SK-N-DZ (cell line): ENCODE results near the gene CSF3R. TPM values are rescaled to one million over a fixed set of nuclear protein-coding genes. Genes with fewer than 3 reads are reported as not detected.

Experiments
- DNase-seq: peaks from one replicate; pipeline ENCODE4 v3.0.0-alpha.2; 2015; ENCODE audit warnings: low spot score
- polyA plus RNA-seq, 2 experiments: library from polyadenylated mRNA; depleted of rRNA; stranded (reverse); fragments of >200 nt; gene quantifications; 2 replicates each; pipeline ENCODE4 v1.2.3, GENCODE V29; 2014

Gene CSF3R
- polyA plus RNA-seq (2014; cell fraction: cytosol; rRNA removed) = 1.3 and 2.0 TPM in 2 replicates
- polyA plus RNA-seq (2014; cell fraction: nucleus; rRNA removed) = 0.37 and 1.6 TPM in 2 replicates

DNA sequence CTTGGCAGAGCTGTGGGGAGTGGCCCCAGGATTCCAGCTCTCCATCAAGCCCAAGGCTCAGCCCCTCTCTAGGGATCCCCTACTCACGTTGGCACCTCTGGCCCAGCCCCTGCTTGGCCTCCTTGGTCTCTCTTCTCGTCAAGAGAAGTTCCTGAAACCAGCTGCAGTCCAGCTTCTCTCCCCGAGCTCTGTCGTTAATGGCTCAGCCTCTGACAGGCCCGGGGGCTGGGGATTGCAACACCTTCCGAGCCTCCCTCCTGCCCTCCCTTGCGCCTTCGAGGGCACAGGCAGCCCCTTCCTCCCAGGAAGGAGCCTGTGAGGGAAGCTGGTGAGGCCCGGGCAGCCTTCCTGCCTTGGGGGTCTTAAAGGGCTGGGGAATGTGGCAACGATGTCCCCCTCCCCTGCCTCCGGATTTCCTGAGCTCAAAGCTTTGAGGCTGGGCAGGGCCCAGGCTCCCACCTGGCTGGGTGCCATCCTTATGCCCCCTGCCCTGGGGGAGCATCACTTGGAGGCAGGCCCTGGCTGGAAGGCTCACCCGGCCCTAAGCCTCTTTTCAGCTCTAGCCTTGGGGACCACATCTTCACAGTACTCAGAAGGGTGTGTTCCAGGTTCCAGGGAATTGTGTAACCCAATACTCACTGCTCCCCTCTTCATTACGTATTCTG, at the start of gene CSF3R:
CSF3R (minus strand) TSS at position 190 of the 665 bp plus-strand sequence. CDS start 3,417 bp downstream, outside the sequence.
- DNase-seq = no peak

DNA sequence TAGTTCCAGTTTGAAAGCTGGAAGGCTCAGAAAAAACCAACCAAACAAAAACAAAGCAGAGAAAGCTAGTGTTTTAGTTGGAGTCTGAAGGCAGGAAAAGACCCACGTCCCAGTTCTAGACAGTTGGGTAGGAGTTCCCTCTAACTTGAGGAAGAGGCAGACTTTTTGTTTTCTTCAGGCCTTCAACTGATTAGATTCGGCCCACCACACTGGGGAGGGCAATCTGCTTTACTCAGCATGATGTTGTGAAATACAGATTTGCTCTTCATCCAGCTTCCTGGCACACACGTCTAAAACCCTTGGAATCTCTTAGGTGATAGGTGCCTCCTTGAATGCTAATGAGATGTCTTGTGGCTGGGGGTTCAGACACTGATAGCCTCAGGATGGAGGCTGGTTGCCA, 49.1 kb upstream of the CSF3R start:
- DNase-seq = no peak

DNA sequence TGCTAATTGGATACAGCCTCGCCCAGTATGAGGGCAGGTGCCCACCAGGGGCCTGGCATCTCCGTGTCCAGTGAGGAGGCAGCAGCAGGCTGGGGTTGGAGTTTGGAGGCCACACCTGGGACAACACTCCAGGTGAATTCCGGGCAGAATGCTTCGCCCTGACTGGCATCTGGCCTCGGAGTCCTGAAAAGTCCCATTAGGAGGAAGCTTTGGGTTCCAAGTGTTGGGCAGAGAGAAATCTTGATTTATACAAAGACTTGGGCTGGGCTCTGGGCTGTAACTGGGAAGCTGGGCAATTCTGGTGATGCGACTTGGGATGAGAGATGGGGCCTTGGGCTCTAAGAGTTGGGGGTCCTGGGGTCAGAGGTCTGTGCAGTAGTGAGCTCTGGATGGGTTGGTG, 48.1 kb upstream of the CSF3R start:
- DNase-seq = no peak

DNA sequence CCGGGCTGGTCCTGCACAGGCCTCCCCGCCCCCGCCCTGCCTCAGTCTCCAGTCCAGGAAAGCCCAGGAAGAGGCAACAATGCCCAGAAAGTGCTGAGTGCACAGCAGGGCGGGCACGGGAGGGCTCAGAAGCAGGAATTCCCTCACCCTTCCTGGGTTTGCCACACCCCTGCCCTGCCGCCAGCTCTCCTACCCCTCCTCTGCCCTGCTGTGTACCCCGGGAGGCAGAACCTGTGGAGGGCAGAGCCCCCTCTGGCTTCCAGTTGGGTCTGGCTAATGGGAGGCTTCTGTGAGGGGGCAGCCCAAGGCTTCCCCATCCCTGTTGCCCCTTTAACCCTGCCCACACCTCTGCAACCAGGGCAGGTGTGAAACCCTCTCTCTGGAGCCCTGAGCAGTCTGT, 47.5 kb upstream of the CSF3R start:
- no peak for DNase-seq

DNA sequence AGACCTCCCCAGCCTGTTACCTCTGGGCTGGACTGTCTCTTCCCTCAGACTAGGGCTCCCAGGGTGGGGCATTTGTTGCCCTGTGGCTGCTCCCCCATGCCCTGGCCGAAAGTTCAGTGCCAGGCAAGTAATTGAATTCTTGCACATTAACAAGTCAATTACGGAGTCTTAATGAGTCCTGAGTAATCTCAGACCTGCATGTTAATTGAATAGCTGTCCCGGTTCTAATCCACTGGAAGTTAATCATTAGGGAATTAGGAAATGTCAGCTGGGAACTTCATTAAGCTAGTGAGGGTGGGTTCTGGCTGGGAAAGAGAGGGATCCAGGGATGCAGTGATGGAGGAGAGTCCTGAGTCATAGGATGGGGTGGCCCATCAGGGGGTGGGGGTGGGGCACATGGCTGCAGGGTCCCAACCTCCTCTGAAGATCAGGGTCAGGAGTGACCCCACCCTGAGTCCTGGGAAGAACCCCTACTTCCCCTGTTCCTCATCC, 47.1 kb upstream of the CSF3R start:
- DNase-seq = peak; percentile 41

DNA sequence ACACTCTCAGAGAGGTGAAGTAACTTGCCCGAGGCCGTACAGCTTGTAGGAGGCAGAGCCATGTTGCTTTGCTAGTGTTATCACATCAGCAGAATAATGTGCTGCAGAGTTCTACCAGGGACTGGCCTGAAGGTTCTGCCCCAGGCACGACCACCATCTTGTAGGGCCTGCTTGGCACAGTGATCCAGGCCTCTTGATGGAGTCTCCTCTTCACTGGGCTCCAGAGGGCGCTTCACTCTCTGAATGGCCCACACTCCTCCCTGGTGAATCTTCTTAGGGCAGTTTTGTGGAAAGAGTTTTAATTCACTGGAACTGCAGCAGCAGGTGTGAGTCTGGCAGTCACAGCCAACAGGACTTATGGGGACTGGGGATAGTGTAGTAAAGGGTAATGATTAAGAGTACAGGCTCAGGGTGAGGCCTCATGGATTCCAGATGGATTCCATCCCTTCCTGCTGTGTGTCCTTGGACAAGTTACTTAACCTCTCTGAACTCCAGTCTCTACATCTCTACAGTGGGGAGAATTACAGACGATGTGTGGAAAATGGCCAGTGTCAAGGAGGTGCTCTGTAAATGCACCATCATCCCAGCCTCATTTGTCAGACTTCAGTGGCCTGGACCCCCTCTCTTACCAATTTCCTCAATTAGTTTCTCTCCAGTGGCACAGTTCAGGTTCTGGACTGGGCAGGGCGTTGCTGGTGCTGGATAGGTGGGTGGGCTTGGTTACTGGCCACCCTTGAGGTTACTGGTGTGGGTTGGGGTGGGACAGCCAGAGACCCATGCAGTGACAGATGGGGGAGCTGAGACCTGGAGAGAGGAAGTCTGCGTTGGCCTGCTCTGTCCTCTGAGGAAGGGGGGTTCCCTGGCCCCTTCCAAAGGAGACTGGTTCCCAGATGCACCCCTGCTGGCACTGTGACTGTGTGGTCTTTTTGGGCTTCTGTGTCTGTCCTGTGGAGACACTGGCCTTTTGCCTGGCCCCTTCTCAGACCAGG, 45.9 kb upstream of the CSF3R start:
- DNase-seq = no peak

DNA sequence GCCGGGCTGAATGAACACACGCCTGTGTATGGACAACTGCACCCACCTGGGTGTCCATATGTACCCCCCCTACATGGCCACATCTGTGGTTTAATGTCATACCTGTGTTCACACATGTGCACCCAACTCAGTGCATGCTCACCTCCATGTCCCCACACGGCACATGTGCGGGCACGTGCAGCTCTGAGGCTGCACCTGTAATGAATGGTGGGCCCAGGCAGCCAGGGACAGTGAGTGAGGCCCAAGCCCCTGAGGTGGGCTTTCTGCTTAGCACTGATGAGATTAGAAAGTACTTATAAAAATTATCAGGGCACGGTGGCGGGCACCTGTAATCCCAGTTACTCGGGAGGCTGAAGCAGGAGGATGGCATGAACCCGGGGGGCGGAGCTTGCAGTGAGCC, 42.5 kb upstream of the CSF3R start:
- DNase-seq = no peak

DNA sequence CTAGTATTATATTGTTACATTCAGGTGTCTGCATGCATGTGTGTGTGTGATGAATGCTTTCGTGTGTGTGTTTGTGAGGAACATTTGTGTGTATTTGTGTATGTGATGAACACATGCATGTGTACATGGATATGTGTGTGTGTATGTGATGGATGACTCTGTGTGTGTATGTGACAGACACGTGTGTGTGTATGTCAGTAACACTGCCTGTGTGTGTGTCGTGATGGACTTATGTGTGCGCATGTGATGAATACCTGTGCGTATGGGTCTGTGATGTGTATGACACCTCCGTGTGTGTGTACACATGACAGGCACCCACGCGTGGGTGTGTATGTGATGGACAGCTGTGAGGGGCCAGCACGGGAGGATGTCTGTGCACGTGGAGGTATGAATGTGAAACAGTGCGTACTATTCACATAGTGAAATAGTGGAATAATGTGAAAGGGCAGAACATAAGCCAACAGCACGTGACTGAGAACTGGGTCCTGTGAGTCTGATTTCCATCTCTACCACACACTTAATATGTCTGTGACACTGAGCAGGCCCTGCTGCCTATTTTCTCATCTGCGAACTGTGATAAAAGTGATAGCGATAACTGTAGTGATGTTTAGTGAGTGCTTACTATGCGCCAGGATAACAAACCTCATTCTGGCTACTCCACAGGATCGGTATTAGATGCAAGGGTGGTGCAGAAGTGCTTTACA, 41.8 kb upstream of the CSF3R start:
- peak; percentile 66 for DNase-seq

DNA sequence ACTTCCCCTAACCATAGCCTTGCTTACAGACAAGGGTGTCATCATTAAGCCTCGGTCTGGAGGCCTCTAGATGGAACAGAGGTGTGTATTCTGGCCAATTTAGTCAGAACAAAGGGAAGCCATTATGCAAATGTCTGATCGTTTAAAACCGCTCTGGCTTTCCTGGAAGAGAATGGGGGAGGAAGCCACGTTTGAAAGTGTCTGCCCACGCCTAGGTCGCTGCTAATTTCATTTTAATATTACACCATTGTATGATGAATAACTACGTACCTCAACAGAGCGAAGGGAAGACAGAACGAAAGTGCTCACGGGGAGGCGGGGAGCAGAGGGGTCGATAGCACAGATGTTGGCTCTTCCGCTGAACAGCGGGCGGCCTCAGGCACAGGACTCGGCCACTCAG, 41.1 kb upstream of the CSF3R start:
- DNase-seq = no peak

DNA sequence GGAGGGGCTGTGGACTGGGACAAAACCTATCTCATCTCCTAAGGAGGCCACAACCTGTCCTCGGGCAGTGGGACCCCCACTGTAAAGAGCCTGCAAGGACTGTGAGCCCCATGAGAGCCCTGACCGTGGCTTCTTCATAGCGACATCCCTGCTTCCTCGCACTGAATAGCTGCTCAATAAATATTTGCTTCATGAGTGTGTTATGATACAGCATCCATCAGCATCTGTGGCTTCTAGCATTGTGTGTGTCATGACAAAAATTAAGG, 40.5 kb upstream of the CSF3R start:
- DNase-seq = no peak

DNA sequence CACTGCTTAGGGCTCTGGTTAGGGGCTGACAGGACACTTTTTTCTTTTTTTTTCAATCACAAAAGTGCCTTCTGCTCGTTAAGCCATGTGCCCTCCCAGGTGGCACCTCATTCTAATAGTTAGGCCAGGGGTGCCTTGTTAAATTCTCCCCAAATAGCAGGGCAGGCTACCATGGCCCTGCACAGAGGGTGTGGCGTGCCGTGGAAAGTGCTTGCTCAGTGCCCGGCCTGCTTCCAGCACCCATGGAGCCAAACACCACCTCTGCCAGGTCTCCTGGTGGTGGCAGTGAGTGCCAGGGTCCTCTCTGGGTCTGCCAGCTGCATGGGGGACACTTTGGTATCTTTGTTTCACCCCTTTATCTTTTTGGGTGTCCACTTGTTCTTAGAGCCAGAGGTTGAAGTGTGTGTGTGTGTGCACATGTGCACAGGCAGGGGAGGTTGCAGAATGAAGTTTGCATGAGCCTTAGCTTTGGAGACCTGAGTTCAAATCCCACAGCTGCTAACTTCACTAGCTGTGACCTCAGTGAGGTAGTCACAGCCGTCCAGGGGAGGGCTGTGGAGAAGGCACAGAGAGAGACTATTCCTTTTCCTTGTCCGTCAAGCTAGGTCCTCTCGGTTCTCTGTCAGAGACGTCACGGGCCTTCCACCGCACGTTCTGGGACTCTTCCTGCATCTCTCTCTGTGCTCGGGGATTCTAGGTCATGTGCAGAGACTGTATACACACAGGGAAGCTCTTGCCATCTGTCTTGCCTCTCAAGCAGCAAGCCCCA, 39.9 kb upstream of the CSF3R start:
- no peak for DNase-seq

DNA sequence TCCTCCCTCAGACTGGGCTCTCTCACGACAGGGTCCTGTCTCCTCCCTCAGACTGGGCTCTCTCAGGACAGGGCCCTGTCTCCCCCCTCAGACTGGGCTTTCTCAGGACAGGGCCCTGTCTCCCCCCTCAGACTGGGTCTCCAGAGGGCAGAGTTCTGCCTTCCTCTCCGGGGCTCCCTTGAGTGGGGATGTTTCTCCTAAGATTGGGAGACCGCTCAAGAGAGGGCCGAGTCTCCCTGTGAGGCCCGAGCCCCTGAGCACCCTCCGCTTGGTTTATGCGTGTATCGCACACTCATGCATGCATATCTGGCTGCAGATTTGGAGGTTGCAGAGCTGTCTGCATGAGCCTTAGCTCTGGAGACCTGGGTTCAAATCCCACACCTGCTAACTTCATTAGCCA, 39.3 kb upstream of the CSF3R start:
- no peak for DNase-seq

DNA sequence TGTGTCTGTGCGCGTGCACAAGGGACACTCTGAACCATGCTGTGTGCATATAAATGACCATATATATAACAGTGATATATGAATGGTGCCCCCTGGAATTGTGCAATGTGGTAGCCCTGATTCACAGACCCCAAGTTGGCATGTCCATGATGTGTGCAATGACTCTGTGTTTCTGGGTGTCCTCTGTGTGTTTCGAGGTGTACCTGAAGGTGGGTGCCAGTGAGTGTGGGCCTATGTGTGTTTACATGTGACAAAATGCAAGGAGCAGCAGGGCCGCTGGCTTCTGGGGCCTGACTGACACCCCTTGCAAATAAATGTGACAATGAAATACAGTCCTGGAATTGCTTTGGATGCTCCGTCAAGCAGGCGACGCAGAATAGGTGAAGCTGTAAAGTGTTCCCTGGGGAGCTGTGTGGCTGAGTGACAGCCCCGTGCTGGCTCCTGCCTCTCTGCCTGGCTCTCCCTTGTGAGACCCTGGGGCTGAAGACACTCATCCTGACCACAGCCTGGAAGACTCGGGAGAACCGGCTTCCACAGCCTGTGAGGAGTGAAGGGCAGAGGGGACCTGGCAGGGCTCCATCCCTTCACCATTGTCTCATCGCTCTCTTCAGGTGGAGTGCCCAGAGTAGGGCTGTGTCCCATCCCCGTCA, 38.2 kb upstream of the CSF3R start:
- DNase-seq = no peak

DNA sequence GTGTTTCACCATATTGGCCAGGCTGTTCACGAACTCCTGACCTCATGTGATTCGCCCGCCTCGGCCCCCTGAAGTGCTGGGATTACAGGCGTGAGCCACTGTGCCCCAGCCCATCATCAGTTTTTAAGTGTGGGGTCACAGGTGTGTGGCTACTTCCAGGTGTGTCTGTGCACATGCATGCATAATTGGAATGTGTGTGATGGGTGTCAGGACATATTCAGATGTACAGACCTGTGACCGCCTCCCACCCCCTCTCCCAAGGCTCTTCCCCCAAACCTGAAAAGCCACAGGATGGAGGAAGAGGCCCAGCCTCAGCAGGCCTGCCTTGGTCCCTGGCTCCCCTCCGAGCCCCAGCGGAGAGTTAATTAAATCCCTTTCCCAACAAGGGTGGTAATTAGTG, 37.3 kb upstream of the CSF3R start:
- no peak for DNase-seq

DNA sequence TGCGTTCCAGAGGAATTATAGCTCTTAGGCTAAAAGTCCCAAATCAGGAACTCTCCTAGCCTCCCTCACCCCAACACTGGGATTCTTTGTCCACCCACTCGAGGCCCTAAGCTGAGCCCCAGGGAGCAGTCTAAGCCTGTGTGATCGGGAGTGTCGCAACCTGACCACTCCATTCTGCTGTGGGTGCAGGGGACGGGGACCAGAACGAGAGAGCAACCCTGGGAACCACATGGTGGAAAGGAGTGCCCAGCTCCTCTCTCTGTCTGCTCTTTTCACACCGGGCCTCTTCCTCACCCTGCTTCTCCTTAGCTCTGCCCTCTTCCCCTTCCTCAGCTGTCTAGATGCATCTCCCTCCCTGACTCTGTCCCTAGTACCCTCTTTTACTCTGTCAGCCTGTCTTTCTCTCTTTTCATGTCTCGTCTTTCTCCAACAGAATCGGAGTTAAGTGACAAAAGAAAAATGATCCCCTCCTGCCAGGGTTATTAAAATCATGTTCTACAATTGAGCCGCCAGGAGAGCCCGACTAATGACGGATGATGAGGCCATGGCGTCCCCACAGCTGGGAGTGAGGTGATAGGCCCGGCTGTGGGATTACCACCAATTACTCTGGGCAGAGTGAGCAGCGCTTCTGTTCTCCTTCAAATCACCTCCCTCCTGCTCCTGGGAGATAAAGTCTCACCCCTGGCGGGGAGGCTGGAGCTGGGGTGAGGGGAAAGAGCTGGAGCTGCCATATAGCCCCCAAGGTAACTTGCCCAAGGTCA, 34.5 kb upstream of the CSF3R start:
- no peak for DNase-seq

DNA sequence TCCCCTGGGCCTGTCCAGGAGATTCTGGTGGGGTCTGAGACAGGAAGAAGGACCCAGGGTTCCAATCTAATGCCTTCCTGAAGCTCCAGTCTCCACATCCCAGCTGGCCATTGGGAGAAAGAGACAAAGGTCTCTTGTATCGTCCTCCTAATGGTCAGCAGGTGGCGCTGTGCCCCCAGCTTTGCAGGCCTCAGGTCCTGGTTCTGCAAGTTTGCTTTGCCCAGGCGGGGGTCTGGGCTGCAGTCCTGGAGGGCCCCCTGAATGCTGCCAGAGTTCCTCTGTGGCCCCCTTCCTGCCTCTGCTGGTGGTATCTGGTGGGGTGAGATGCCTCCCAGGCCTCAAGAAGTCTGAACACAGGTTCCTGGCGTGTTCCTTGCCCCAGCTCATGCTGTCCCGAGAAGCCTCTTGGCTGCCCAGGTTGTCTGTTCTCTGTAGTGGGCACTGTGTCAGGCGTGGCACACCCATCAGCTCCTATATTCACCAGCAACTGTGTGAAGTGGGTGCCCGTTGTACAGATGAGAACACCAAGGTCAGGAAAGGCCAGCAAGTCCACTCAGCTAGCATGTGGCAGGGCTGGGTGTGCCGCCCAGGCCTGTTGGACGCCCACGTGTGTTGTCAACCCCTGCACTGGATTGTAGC, 33.8 kb upstream of the CSF3R start:
- DNase-seq = peak; percentile 70

DNA sequence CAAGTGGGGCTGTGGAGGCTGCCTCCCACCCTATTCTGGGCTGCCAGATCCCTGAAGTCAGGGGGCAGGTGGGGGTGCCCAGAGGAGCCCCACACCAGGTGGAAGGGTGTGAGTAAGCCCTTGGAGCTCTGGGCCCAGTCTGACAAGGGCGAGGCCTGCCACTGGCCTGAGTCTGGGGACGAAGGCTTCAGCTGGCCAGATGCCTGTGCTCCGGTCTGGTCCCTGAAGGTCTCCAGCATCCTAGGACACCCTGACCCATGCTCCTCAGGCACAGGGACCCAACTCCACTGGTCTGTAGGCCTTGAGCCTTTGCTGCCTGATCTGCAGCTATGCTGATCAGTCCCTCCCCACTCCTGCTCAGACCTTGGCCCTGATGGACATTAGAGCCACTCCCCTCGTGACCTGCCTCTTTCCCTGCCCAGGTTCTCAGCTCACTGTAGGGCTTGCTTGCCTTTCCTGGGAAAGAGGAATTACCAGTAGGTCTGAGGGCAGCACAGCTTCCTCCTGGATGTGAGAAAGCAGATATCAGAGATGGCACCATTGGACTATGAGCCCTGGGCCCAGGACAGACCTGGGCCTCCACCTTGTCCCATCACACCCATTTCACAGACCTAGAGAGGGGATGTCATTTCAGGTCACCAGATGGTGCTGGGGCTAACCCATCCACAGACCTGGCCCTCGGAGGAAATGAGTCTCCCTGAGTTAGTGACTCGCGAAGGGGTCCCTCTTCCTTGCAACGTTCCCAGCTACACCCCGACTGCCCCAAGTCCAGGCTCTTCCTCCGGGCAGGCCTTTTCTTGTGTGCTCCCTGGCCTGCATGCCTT, 32.8 kb upstream of the CSF3R start:
- no peak for DNase-seq

DNA sequence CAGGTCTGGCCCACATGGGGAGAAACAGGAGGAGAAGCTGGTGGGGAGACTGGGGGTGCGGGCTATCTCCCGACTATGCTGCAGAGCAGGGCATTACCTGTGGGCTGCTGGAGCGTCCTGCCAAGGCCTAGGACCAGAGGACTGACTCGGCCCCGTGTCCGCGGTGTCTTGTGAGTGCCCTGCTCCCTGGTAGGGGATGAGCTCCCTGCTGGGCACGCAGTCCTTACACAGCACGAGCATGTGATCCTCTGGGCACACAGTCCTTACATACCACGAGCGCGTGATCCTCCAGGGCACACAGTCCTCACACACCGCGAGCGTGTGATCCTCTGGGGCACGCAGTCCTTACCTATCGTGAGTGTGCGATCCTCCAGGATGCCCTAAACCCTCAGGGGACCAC, 31.8 kb upstream of the CSF3R start:
- no peak for DNase-seq
